CD4-positive, alpha-beta memory T cell (primary cell): ENCODE results near the gene PUDP. TPM values are rescaled to one million over a fixed set of nuclear protein-coding genes. Genes with fewer than 3 reads are reported as not detected.

Experiments
- microRNA-seq: library from miRNA; unstranded; fragments of <30 nt; microRNA quantifications from one replicate; pipeline ENCODE4 v1.2.0, GENCODE V29; 2021; ENCODE audit warnings: borderline replicate concordance, borderline number of aligned reads, borderline microRNAs expressed, mixed read lengths
- polyA plus RNA-seq, 2 donors: library from polyadenylated mRNA; unstranded; fragments of 300-500 nt; fragmentation: Illumina TruSeq; gene quantifications; one replicate each; pipeline ENCODE4 v1.2.3, GENCODE V29; 2021
- total RNA-seq, 2 experiments: library from RNA; stranded (reverse); gene quantifications; one replicate each; pipeline ENCODE4 v1.2.3, GENCODE V29; 2021

The PUDP gene
- total and polyA plus RNA-seq, 4 experiments from 2014 or later: 10.7 to 22.5 (median 16.4) TPM

Small RNA genes within 50 kb of the gene (microRNA-seq; reads per million reads assigned to microRNA genes)
- not detected for gene MIR4767

Other genes with a start within 250 kb of the PUDP start
- 1 to 10 TPM in 1 of 2 experiments, under 1 TPM in 1; 0.64 to 1.0 TPM for gene STS, start 441 bp downstream of the PUDP start, total RNA-seq
- gene STS, start 441 bp downstream of the PUDP start, polyA plus RNA-seq: 1 to 10 TPM in 1 of 2 donors, under 1 TPM in 1; 0.04 to 1.7 TPM